ENCODE measurements around the gene GARIN5A. TPM values are rescaled to one million over a fixed set of nuclear protein-coding genes. Genes with fewer than 3 reads are reported as not detected.
A peak's percentile ranks its signal among the peaks of the same experiment; 100 is the strongest.

Gene GARIN5A
- polyA plus RNA-seq, 3 donors = 0.41 TPM; not detected in 2

DNA sequence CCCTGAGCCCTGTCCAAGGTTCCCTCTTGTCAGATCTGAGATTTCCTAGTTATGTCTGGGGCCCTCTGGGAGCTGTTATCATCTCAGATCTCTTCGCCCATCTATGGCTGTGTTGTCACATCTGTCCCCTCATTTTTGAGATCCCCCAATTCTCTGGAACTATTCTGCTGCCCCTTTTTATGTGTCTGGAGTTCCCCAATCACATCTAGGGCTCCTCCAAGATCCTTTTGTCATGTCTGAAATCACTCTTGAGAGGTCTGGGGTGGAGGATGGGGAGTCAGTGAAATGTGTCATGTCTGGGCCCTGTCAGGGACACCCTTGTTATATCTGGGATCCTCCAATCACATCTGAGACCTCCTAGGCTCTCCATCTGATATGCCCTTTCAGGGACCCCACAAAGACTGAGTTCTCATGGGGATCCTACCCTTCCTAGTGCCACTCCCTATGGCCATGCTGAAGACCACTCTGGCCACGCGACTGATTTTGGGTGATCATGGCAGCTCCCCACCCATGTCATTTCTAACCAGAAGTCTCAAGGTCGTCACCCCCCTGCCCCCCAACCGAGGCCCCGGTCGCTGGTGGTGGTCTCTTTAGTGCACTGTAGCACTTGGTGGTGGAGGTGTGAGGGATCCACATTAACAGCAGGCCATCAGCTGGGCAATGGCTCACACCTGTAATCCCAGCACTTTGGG, 47.7 kb downstream of the GARIN5A start:
- Mint-ChIP-seq H3K4me1 (peaks cover 29% of the 10 kb centered on the region), H3K9me3 (no peaks in the 10 kb centered on the region), H3K36me3 (no peaks in the 10 kb centered on the region), H3K27me3 (ENCODE audit: low read depth in 3 of 3) (peaks cover 11 to 23% (median 20%) of the 10 kb centered on the region in 3 donors), H3K27ac (peak overlapping the region in 5 of 7 donors; percentile 47 to 93 (median 71)), H3K4me3 (peak overlapping the region; percentile 20 to 22)
- WGBS (ENCODE audit: insufficient coverage) = 73% methylated on average over 1 of the region's 7 CpGs
- H3K36me3 ChIP-seq (replicated peaks in 1 of 2; ENCODE audit: control insufficient read depth in 1 of 2, insufficient read depth in 2 of 2, low read length in 2 of 2) = no peaks in the 10 kb centered on the region
- no peaks in the 10 kb centered on the region for H4K20me1 ChIP-seq (ENCODE audit: insufficient read depth, low read length)
- TF ChIP-seq, protein P1, sequence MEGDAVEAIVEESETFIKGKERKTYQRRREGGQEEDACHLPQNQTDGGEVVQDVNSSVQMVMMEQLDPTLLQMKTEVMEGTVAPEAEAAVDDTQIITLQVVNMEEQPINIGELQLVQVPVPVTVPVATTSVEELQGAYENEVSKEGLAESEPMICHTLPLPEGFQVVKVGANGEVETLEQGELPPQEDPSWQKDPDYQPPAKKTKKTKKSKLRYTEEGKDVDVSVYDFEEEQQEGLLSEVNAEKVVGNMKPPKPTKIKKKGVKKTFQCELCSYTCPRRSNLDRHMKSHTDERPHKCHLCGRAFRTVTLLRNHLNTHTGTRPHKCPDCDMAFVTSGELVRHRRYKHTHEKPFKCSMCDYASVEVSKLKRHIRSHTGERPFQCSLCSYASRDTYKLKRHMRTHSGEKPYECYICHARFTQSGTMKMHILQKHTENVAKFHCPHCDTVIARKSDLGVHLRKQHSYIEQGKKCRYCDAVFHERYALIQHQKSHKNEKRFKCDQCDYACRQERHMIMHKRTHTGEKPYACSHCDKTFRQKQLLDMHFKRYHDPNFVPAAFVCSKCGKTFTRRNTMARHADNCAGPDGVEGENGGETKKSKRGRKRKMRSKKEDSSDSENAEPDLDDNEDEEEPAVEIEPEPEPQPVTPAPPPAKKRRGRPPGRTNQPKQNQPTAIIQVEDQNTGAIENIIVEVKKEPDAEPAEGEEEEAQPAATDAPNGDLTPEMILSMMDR (IDR thresholded peaks at IDR 0.05) = no peak
- H3K4me2 ChIP-seq (replicated peaks; ENCODE audit: extremely low read depth, low read length, poor library complexity, severe bottlenecking) = peak overlapping the region; percentile 61
- no peaks in the 10 kb centered on the region for H3K9me3 ChIP-seq (replicated peaks in 1 of 2; ENCODE audit: control insufficient read depth in 1 of 2, insufficient read depth in 1 of 2, low read length in 2 of 2)
- H2AFZ ChIP-seq (ENCODE audit: insufficient read depth, low read depth, low read length, poor library complexity, severe bottlenecking) = no peak overlapping the region
- no peak for DNase-seq
- peaks cover 0 to 10% of the 10 kb centered on the region in 2 donors for H3K27me3 ChIP-seq (ENCODE audit: control insufficient read depth in 2 of 2, insufficient read depth in 2 of 2, low read length in 2 of 2)
- peak overlapping the region; percentile 82 to 83 for H3K27ac ChIP-seq (ENCODE audit: low read depth in 1 of 2, low read length in 2 of 2)
- H3K9ac ChIP-seq (ENCODE audit: insufficient read depth, low read length, poor library complexity, severe bottlenecking) = peak overlapping the region; percentile 56
- H3K4me1 ChIP-seq (ENCODE audit: control insufficient read depth in 1 of 2, insufficient read depth in 2 of 2, low read length in 2 of 2) = peaks cover 28 to 37% of the 10 kb centered on the region in 2 donors
- no peaks in the 10 kb centered on the region for H3K79me2 ChIP-seq (ENCODE audit: insufficient read depth, low read length)
- intact Hi-C loops (cut with micrococcal nuclease) = no loop called here
- peak overlapping the region in 1 of 3 experiments; percentile 54 for H3K4me3 ChIP-seq (replicated peaks in 1 of 3; ENCODE audit: low read depth in 2 of 3, low read length in 3 of 3)

DNA sequence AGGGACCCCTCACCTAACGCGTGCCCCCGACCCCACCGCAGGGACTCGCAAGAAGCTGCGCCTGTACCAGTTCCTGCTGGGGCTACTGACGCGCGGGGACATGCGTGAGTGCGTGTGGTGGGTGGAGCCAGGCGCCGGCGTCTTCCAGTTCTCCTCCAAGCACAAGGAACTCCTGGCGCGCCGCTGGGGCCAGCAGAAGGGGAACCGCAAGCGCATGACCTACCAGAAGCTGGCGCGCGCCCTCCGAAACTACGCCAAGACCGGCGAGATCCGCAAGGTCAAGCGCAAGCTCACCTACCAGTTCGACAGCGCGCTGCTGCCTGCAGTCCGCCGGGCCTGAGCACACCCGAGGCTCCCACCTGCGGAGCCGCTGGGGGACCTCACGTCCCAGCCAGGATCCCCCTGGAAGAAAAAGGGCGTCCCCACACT, 48.6 kb downstream of the GARIN5A start:
- peak overlapping the region; percentile 64 to 69 for H3K4me3 Mint-ChIP-seq
- peak overlapping the region in 2 of 3 experiments; percentile 30 to 54 for H3K4me3 ChIP-seq (replicated peaks in 1 of 3; ENCODE audit: low read depth in 2 of 3, low read length in 3 of 3)
- H3K27ac ChIP-seq (ENCODE audit: low read depth in 1 of 2, low read length in 2 of 2) = peak overlapping the region; percentile 82 to 83
- peaks cover 0 to 8% of the 10 kb centered on the region in 2 donors for H3K27me3 ChIP-seq (ENCODE audit: control insufficient read depth in 2 of 2, insufficient read depth in 2 of 2, low read length in 2 of 2)
- no peaks in the 10 kb centered on the region for H4K20me1 ChIP-seq (ENCODE audit: insufficient read depth, low read length)
- peaks cover 3 to 14% (median 12%) of the 10 kb centered on the region in 3 donors for H3K27me3 Mint-ChIP-seq (ENCODE audit: low read depth in 3 of 3)
- H2AFZ ChIP-seq (ENCODE audit: insufficient read depth, low read depth, low read length, poor library complexity, severe bottlenecking) = peak overlapping the region; percentile 25
- H3K9ac ChIP-seq (ENCODE audit: insufficient read depth, low read length, poor library complexity, severe bottlenecking) = peak overlapping the region; percentile 56
- H3K9me3 Mint-ChIP-seq = no peaks in the 10 kb centered on the region
- peak overlapping the region; percentile 65 to 93 (median 81) for H3K27ac Mint-ChIP-seq
- TF ChIP-seq, protein P1 (IDR thresholded peaks at IDR 0.05) = no peak
- H3K4me2 ChIP-seq (replicated peaks; ENCODE audit: extremely low read depth, low read length, poor library complexity, severe bottlenecking) = peak overlapping the region; percentile 61
- peak; percentile 94 to 97 (median 96) for DNase-seq
- H3K4me1 Mint-ChIP-seq = peaks cover 29% of the 10 kb centered on the region
- WGBS (ENCODE audit: insufficient coverage) = 1% methylated on average over 33 of the region's 38 CpGs
- no peaks in the 10 kb centered on the region for H3K9me3 ChIP-seq (replicated peaks in 1 of 2; ENCODE audit: control insufficient read depth in 1 of 2, insufficient read depth in 1 of 2, low read length in 2 of 2)
- H3K4me1 ChIP-seq (ENCODE audit: control insufficient read depth in 1 of 2, insufficient read depth in 2 of 2, low read length in 2 of 2) = peaks cover 28 to 37% of the 10 kb centered on the region in 2 donors
- intact Hi-C loops (cut with micrococcal nuclease) = no loop called here
- no peaks in the 10 kb centered on the region for H3K36me3 Mint-ChIP-seq
- no peaks in the 10 kb centered on the region for H3K36me3 ChIP-seq (replicated peaks in 1 of 2; ENCODE audit: control insufficient read depth in 1 of 2, insufficient read depth in 2 of 2, low read length in 2 of 2)
- H3K79me2 ChIP-seq (ENCODE audit: insufficient read depth, low read length) = no peaks in the 10 kb centered on the region

Measured in CD14-positive monocyte (primary cell).